HG03196 (cell line): ENCODE results near the gene CD1D.
"Not testable (repeated sequence)": the region's sequence is repeated elsewhere in the genome, so short reads cannot be mapped to it uniquely, and the experiment has no call there.

Source experiments
- ATAC-seq: cut with Tn5 transposase; IDR thresholded peaks from one replicate; pipeline ENCODE4 v1.9.1; 2021; ENCODE audit not compliant: unreplicated experiment

Gene CD1D

DNA sequence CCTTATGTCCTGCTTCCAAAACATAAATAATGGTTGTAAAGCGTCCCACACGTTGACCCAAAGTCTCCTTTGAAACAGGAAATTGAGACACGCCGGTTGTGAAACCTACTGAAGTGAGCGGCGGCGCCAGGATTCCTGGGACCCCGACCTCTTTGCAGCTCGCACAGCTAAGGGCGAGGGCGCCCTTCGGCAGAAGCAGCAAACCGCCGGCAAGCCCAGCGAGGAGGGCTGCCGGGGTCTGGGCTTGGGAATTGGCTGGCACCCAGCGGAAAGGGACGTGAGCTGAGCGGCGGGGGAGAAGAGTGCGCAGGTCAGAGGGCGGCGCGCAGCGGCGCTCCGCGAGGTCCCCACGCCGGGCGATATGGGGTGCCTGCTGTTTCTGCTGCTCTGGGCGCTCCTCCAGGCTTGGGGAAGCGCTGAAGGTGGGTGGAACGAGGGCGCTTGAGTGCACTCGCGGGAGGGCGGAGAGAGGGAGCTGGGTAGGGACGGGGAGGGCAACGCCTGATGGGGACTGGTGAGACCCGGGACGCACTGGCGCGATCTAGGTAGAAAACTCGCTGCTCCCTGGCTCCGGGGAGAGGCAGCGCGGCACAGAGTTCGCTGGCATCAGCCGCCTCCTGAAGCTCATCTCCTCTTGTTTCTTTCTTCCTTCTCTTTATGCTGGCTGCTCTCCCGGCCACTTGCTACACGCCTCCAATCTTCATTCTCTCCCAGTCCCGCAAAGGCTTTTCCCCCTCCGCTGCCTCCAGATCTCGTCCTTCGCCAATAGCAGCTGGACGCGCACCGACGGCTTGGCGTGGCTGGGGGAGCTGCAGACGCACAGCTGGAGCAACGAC, at the start of gene CD1D:
Gene CD1D (plus strand): TSS at position 155 of the 836 bp plus-strand sequence. CDS start 207 bp downstream, at position 362.
- ATAC-seq = no peak

DNA sequence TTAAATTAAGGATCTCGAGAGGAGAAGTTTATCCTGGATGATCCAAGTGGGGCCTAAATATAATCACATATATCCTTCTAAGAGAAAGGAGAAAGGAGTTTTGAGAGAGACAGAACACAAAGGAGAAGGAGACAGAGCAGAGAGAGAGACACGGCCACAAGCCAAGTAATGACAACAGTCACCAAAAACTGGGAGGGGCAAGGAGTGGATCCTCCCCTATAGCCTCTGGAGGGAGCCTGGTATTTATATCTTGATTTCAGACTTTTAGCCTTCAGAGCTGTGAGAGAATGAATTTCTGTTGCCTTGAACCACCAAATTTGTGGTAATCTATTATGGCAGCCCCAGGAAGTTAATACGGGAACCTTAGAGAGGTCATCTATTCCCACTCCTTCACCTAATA, 49.5 kb upstream of the CD1D start:
- no peak for ATAC-seq

DNA sequence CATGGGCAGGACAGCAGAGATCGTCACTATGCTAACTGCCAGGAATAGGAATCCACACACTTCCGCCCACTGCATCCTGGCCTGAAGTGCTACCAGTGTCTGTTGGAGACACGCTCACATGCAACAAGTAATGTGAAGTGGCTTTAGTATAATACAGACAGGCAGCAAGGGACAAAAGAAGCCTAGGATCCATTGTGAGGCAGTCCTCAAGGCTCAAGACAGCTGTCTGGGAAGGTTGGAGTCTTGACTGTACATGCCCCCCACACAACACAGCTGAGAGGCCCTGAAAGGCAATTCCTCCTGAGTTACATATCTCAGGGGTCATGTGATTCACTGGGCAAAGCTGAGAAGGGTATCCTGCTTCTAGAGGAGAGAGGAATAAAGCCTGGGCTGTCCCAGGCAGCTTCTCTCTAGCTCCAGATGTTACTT, 39.9 kb upstream of the CD1D start:
- ATAC-seq = no peak

DNA sequence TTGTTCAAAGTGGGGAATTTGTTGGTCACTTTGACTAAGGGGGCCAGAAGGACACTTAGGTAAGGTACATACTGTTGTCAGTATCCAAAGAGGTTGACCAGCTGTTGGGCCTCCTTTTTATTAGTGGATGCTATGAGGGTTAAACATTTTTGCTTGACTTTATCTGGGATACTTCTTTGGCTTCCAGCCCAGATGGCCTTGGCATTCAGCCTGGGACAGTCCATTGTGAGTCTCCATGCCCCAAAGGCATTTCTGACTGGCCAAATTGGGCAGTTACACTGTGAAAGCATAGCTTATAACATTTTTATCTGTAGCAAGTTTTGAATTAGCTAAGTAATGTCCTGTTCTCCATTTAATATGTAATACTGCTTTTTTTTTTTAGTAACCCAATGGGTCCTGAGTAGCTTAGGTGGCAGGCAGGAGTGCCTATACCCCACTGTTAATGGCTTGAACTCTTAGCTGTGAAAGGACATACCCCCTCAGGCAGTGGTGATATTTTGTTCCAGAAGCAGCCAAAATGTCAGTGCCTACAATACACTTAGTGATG, 35.4 kb upstream of the CD1D start:
- no peak for ATAC-seq

DNA sequence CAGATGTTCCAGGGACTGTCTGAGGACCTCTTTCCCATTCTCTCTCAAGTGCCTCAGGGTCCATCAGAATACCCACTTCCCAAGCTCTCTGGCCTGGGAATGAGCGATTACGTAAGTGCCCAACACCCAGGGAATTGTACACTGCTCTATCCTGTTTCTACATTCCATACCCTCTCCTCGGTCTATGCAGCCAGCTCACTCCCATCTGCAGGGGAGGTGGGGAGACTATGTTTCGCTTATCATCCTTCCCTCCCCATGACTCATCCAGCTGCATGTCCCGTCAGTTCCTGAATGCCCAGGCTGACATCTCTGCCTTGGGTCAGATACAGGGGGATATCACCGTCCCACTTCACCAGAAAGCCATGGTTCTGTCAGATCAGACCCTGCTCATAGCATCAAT, 34.5 kb upstream of the CD1D start:
- no peak for ATAC-seq

DNA sequence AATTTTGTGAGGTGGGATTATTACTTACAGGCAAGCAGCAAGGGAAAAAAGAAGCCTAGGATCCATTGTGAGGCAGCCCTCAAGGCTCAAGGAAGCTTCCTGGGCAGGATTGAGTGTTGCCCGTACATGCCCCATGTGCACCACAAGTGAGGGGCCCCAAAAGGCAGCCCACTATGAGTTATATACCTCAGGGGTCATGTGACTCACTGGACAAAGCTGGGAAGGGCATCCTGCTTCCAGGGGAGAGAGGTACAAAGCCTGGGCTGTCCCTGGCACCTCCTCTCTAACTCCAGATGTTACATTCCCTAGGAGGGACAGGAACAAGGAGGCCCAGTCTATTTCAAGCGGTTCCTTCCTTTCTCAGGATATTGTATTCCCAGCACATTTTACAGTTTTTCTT, 34.0 kb upstream of the CD1D start:
- no peak for ATAC-seq

DNA sequence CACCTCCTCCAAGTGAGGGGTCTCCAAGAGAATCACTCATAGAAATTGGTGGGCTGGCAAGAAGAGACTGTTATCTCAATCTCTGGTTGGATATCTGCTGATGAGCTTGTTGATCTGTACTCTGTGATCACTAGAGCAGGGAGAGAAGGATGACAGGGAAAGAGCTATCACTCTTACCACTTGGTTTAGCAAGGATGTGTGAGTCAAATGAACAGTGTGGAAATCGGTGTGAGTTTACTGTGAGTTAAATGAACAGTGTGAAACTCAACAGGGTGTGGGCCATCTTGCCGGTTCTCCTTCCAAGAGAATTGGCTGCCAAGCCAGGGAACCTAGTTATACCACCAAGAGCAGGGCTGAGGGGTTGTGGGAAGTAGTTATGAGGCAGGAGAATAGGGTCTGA, 33.3 kb upstream of the CD1D start:
- ATAC-seq = no peak

DNA sequence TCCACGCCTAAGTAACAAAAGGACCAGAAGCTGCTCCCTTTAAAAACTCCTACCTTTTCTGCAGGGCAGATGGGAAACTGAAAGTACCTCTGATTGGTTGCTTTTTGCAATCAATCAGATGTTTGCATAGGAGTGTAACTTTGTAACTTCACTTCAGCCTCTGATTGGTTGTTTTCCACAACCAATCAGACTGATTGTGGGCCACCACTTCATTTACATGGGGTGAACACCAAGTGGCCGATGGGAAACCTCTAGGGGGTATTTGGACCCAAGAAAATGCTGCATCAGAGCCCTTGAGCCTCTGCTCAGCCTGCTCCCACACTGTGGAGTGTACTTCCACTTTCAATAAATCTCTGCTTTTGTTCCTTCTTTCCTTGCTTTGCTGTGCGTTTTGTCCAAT, 32.8 kb upstream of the CD1D start:
- no peak for ATAC-seq

DNA sequence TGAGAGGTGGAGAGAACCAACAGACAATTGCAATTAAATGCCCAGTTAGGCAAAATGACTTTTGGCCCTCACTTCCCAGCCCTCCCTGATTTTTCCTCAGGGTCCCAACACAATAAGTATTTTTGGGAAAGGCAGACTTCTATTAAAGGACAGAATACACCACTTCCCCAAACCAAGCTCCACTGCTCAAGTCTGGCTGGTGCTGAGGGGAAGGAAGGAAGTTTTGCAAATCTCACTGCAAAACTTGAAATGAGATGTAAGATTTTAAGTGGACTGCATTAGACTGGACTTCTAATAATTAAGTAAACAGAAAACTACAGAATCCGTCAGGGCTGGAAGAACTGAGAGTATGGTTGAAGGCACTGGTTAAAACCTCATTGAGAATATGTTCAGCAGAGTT, 32.2 kb upstream of the CD1D start:
- no peak for ATAC-seq

DNA sequence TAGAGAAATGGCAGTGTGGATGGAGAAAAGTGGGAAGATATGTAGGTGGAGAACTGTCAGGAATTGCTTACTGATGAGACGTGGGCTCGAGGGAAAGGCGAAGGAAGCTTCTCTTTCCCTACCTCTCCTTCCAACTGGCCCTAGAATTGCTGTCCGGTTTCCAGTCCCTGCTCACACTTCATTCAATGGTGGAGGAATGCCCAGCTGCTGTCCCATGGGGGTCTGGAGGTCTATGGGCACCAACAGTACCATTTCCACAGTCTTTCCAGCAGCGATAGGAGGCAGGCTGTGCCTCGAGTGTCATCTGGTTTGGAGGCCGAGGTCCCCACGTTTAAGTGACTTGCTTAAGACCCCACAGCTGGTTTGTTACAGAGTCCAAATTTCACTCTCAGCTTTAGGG, 31.5 kb upstream of the CD1D start:
- ATAC-seq = no peak

DNA sequence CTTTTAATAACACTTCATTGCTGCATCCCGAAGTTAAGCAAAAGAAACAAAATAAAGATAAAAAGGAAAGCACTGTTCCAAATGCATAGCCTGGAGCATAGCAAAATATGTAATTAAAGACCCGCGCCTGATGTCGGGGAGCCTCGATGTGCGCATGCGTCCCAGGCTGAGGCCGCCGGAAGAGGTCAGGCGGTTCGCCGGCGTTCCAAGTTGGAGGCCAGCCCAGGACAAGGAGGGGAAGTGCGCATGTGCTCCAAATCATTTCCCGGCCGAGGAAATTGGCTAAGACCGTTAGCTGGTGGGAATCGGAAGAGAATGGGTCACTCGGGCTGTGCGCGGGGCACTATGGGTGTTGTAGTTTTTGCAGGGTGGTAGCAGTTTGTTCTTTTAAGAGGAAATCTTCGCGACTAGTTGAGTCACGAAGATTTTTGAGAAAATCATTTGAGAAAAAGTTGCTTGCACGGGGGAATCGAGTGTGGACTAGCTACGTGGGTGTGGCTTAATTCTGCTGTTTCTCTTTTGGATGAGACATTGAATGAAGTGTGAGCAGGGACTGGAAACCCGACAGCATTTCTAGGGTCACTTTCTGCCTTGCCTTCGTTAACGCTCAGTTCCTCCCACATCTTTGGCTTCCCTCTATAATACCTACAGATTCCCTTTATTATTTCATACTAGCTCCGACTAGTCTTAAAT, 31.0 kb upstream of the CD1D start:
- no peak for ATAC-seq

DNA sequence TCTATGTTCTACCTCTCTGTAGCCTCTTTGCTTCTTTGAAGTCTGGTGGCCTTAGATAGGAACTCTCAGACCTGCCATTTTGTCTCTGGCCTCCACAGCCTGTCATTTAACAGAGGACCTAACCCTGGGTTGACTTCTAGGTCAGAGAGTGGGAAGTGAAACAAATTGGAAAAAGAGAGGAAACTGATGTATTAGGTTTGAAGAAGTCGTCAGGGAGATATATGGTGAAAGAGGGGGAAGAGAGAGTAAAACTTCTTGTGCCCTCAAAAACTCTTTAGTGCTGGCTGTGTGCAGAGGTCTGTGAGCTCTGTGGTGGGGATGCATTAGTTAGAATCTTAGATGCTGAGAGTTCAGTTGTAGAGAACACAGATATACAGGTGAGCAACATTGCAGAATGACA, 30.2 kb upstream of the CD1D start:
- no peak for ATAC-seq

DNA sequence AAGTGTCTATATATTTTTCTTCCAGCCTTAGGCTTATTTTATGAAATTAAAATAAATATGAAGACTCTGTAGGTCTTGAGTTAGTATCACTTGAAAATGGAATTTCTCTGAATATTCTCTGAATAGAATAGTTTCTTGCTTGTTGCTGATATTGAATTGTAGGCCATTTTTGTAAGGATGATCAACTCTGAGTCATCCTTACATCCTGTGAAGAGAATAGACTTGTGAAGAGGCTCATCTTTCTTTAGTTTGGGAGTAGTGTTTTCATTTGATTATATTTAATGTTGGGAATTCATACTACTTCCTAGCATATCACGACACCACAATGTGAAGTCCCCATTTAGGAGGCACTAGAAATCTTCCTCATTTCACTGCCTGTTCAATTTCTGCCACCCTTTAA, 27.5 kb upstream of the CD1D start:
- no peak for ATAC-seq

DNA sequence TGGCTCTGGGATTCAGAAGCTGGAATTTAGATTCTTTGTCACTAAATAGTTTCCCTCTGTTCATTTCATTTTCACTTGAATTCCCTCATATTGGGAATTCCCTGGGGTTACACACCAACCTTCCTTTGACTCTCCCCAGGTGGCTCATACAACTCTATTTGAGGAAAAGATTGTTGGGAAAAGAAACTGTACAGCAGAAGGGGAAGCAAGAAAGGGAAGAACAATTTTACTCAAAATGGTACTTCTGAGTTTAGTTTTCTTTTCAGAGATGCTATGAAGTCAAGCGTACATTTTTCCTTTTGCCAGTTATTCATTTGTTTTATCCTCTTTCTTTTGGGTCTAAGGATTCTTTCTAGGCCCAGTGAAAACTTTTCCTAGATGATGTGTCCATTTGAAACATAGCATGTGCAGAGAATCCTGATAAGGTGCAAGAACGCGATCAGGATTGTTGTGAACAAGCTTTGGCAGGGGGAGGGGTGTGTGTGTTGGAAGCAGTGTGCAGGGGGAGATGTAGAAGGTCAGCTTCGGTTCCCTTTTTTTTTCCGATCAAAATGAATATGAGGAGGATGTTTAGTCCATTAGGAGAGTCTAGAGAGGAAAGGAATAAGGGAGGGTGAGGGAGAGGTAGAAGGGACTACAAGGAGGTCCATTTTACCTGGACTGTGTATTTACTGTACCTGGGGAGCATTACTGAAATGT, 26.8 kb upstream of the CD1D start:
- ATAC-seq = no peak

DNA sequence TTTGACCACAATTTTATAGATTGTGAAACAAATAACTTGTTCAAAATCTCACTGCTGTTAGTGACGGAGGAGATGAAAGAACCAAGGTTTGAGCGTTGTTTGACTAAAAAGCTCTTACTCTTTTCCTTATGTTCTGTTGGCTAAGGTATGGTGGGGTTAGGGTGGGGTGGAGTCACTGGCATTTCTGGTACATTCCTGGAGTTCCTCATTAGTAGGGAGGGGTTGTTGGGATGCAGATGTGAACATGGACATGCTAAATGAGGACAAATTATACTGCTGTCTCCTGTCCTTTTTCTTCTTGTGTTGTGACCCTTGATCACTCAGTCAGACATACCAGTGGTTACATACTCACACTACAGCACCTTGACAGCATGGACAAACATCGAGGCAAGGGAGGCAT, 26.2 kb upstream of the CD1D start:
- no peak for ATAC-seq

DNA sequence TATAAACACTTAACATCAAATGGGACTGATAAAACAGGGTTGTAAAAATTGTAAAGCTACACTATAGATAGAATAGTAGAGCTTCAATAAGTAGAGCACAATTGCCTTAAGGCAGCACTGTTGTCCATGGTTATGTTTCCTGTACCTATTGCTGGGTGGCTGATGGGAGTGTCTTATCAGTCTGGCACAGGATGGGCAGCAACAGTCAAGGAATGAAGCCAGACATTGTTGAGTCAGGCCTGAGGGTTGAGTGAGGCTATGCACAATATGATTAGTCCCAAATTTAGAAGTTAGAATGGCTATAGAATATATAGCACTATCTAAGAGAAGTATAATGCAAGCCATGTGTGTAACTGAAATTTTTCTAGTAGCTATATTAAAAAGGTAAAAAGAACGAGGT, 25.0 kb upstream of the CD1D start:
- no peak for ATAC-seq

DNA sequence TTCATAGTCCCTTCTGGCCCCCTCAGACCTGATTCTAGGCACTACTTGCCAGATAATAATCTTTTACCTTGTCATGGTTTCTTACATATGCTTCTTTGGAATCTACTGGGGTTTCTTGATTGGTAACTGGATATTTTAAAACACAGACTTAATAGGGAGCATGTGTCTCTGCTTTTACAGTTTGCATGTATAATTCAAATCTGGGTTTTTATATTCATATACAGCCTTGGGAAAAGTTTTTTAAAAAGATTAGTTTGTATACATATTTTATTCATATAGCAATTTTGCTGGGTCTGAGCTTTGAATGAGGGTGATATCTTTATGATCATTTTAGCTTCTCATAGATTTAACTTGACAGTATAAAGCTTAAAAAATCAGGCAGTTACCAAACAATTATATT, 21.1 kb upstream of the CD1D start:
- no peak for ATAC-seq

DNA sequence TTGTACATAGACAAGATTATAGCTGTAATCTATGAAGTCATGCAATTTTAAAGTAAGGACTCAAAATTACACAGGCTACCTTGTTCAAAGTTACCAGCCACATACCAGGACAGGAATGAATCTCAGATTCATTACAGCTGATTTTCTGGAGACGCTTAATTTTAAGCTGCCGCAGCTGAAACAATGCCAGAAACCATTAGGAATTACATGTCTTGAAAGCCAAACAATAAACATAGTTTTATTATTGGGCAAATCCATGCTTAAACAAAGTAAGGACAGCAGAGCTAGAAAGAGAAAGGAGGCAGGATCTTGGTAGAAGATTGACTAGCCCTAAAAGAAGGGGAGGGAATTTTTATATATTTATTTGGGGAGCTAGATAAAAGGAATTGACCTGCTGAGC, 19.2 kb upstream of the CD1D start:
- no peak for ATAC-seq

DNA sequence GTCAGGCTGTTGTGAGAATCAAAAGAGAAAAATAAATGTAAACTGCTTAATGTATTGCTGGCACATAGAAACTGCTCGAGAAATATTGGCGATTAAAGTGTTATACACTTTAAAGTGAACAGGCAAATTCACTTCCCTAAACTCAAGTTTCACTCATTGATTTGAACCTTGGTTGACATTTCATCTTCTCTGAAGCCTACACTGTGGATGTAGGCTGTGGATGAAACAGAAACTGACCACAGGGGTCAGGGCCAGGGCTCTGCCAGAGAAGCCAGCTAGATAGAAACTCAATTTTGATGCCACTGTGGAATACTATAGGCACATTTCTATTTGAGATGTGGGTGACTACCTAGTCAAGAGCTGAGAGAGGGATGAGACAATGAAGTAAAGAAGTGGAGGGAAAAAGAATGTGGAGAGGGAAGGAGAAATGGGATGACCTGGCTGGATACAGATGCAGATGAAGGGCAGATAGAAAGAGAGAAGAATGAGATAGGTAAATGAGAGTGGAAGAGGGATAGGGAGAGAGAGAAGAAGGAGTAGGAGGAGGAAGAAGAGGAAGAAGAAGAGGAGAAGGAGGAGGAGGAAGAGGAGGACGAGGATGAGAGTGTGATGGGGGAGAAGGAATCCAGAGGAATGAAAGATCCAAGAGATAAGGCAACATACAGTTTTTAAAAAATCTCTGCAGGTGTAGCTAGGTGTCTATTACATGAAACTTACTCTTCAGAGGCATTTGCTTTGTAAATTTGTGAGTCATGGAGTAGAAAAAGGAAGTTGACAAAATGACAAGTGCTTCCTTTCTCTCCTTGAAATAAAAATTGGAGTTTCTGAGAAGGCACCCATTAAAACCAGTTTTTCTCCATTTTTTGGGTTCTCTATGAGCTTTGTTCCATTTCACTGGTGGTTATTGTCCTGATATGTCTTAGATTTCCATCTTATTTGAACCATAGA, 17.4 kb upstream of the CD1D start:
- peak; percentile 99 for ATAC-seq

DNA sequence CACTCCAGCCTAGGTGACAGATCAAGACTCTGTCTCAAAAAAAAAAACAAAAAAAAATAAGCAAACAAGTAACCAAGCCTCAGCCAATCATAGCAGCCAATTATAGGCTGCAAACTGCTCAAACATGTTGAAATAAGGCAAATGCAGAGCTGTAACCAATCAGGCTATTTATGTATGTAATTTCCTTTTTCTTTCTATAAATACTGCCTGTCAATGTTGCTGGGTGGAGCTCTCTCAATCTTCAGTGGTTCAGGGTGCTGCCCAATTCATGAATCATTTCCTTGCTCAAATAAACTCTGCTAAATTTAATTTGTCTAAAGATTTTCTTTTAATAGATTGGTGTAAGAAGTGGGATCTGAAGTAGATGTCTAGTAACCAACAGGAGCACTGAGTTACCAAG, 11.6 kb upstream of the CD1D start:
- ATAC-seq = no peak

DNA sequence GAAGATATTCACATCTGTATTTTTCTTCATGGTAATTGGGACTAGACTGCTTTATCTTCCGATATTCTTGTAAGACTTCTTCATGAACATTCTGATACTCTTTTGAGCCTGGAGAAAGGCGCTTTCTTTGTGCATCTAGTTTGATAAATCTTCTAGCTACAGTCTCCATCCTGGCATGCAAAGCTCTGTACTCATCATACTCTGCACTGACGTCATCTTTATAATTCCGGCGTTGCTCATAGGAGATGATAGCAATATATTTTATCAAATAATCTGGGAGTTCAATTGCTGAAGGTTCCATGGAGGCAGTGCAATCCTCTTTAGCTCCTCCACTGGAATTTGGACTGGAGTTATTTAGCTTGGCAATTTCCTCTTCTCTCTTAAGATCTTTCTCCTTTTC, 4.8 kb upstream of the CD1D start:
- ATAC-seq = not testable (repeated sequence)
